ENCODE results near the gene FAM20C.

DNA sequence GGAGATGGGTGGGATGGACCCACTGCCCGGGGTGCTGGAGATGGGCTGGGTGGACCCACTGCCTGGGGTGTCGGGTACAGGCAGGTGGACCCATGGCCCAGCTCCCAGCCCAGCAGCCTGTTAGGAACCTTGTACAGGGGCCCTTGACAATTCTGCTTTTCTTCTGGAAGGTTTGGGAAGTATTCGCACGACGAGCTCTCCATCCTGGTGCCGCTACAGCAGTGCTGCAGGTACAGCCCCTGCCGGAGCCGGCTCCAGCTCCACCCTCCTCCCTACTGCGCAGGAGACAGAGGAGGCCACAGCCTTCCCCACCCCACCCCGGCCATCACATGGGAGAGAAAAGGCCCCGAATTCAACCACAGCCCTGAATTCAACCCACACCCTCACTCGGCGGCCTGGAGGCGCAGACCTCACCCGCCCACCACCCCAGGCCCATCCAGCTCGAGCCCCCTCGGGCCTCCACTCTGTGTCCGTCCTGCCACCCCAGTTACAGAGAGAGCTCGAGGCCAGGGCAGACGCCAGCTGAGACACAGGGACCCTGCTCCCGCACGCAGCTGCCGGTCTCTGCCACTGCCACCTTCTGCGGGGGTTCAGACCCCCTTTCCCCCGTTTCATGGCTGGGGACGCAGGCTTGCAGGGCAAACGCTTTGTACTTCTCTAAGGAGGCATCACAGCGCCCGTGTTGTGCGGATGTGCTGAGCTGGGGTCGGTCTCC, 66.3 kb downstream of the FAM20C start:
- TF ChIP-seq CTCF (IDR thresholded peaks at IDR 0.05 in 4 of 5, conservative IDR thresholded peaks at IDR 0.05 in 1 of 5) (no peak), POLR2A (IDR thresholded peaks at IDR 0.05) (no peak)

Measured in gastrocnemius medialis (tissue), 4 donors.